ENCODE measurements around the gene GNAT1. TPM values are rescaled to one million over a fixed set of nuclear protein-coding genes. Genes with fewer than 3 reads are reported as not detected.

Gene GNAT1
- total RNA-seq: under 1 TPM in 2 of 6 donors, not detected in 4; 0.10 to 0.40 TPM

DNA sequence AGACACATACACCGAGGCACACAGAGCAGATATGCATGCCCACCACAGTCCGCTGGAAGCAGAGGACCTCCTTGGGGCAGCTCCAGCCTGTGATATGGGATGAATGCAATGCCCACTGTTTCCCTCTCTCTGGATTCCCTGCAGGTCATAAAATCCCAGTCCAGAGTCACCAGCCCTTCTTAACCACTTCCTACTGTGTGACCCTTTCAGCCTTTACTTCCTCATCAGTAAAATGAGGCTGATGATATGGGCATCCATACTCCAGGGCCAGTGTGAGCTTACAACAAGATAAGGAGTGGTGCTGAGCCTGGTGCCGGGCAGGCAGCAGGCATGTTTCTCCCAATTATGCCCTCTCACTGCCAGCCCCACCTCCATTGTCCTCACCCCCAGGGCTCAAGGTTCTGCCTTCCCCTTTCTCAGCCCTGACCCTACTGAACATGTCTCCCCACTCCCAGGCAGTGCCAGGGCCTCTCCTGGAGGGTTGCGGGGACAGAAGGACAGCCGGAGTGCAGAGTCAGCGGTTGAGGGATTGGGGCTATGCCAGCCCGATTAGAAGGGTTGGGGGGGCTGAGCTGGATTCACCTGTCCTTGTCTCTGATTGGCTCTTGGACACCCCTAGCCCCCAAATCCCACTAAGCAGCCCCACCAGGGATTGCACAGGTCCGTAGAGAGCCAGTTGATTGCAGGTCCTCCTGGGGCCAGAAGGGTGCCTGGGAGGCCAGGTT lies at the start of gene GNAT1:
Gene GNAT1 (plus strand): TSS at position 675 of the 725 bp plus-strand sequence. CDS start 116 bp downstream, outside the sequence.
- H3K27ac ChIP-seq: no peak within 1 kb of the TSS
- ATAC-seq (ENCODE audit: low FRiP score in 2 of 2) (no peak), DNase-seq (no peak)
- H3K4me3 ChIP-seq: no peak within 1 kb of the TSS
- H3K27me3 ChIP-seq: peaks cover 2 to 22% (median 14%) of the 10 kb centered on the region in 4 donors
- H3K9me3 ChIP-seq: no peaks in the 10 kb centered on the region
- peaks cover 12 to 30% (median 21%) of the 10 kb centered on the region in 4 donors for H3K4me1 ChIP-seq
- no peak for TF ChIP-seq POLR2A (IDR thresholded peaks at IDR 0.05)
- TF ChIP-seq, protein P1, sequence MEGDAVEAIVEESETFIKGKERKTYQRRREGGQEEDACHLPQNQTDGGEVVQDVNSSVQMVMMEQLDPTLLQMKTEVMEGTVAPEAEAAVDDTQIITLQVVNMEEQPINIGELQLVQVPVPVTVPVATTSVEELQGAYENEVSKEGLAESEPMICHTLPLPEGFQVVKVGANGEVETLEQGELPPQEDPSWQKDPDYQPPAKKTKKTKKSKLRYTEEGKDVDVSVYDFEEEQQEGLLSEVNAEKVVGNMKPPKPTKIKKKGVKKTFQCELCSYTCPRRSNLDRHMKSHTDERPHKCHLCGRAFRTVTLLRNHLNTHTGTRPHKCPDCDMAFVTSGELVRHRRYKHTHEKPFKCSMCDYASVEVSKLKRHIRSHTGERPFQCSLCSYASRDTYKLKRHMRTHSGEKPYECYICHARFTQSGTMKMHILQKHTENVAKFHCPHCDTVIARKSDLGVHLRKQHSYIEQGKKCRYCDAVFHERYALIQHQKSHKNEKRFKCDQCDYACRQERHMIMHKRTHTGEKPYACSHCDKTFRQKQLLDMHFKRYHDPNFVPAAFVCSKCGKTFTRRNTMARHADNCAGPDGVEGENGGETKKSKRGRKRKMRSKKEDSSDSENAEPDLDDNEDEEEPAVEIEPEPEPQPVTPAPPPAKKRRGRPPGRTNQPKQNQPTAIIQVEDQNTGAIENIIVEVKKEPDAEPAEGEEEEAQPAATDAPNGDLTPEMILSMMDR (IDR thresholded peaks at IDR 0.05): no peak
- TF ChIP-seq POLR2AphosphoS5 (IDR thresholded peaks at IDR 0.05): no peak
- TF ChIP-seq EP300 (IDR thresholded peaks at IDR 0.05): no peak
- 60 to 66% methylated on average over 4 to 8 of the region's 8 CpGs for WGBS, 2 donors
- H3K36me3 ChIP-seq: peaks cover 0 to 26% (median 9%) of the 10 kb centered on the region in 4 donors

DNA sequence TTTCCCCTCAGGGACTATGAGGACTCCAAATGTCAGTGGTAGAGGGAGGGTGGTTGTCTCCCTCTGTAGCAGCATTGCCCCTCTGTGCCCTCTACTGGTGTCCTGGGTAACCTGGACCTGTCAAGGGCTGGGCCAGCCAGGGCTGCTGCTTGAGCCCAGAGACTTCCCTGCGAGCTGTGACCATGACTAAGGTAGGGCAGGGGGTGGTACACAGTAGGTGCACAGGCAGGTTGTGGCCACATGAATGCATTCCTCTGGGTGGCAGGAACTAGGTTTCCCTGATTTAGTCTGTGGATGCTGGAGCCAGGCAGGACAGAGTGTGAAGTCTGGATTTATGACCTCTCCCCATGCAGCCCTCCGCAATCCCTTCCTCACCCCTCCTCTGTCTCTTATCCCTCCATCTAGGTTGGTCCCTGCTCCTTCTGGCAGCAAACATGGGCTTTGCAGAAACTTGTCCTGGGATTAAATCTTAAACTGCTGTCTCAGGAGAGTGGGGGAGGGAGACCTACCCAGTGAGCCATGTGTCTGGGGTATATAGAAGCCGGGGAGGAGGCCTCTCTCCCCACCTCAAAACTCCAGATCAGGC lies 45.0 kb upstream of the GNAT1 start:
- DNase-seq (no peak), ATAC-seq (ENCODE audit: low FRiP score in 2 of 2) (no peak)
- Histone ChIP-seq H3K4me3 (no peak overlapping the region), H3K4me1 (peaks cover 0 to 11% (median 7%) of the 10 kb centered on the region in 4 donors), H3K36me3 (no peaks in the 10 kb centered on the region), H3K9me3 (no peaks in the 10 kb centered on the region), H3K27ac (no peak overlapping the region), H3K27me3 (no peaks in the 10 kb centered on the region)
- 84 to 86% methylated on average over 3 of the region's 3 CpGs for WGBS, 2 donors
- TF ChIP-seq EP300 (IDR thresholded peaks at IDR 0.05) (no peak), POLR2AphosphoS5 (IDR thresholded peaks at IDR 0.05) (no peak), POLR2A (IDR thresholded peaks at IDR 0.05) (no peak)
- TF ChIP-seq, protein P1 (IDR thresholded peaks at IDR 0.05): no peak

DNA sequence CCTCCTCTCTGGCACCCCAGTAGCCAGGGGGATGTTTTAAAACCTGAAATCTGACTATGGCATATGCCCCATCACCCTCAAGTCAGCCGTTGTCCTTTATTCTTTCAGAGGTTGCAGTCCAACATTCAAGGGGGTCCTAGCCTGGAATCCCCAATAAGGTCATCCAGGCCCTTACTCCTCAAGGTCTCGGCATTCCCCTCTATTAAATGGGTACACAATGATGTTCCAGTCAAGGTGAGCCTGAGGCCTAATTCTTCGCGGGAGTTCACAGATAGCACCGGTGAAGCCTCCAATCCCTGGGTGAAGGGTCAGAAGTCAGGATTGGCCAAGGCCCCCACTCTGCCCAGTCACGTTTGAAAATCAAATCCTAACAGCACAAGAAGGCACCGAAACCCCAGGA lies 44.4 kb upstream of the GNAT1 start:
- Histone ChIP-seq H3K4me1 (peaks cover 0 to 11% (median 7%) of the 10 kb centered on the region in 4 donors), H3K36me3 (no peaks in the 10 kb centered on the region), H3K9me3 (no peaks in the 10 kb centered on the region), H3K27me3 (no peaks in the 10 kb centered on the region), H3K27ac (no peak overlapping the region), H3K4me3 (no peak overlapping the region)
- TF ChIP-seq POLR2A (IDR thresholded peaks at IDR 0.05) (no peak), EP300 (IDR thresholded peaks at IDR 0.05) (no peak), POLR2AphosphoS5 (IDR thresholded peaks at IDR 0.05) (no peak)
- DNase-seq (no peak), ATAC-seq (ENCODE audit: low FRiP score in 2 of 2) (no peak)
- WGBS, 2 donors: 95 to 97% methylated on average over 6 to 7 of the region's 7 CpGs

DNA sequence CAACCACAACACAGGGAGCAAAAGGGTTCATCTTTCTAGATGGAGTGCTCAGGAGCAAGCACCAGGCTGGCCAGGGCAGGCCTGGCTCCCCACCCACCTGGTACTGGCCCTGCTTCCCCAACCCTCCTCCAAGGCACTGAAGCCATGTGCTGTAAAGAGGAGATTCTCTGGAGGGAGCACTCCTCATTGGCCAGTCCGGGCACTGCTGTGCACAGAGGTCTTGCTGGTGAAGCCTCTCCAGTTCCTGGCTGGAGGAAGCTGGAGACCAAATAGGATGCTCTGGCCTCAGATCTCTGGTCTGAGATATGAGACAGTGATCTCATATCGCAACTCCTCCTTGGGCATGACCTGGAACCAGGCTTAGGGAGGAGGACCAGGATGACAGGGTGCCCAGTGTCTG lies 44.0 kb upstream of the GNAT1 start:
- WGBS, 2 donors: 83 to 84% methylated on average over 2 of the region's 2 CpGs
- Histone ChIP-seq H3K27me3 (no peaks in the 10 kb centered on the region), H3K9me3 (no peaks in the 10 kb centered on the region), H3K36me3 (no peaks in the 10 kb centered on the region), H3K27ac (no peak overlapping the region), H3K4me3 (no peak overlapping the region), H3K4me1 (peaks cover 0 to 11% (median 7%) of the 10 kb centered on the region in 4 donors)
- TF ChIP-seq EP300 (IDR thresholded peaks at IDR 0.05) (no peak), POLR2AphosphoS5 (IDR thresholded peaks at IDR 0.05) (no peak), POLR2A (IDR thresholded peaks at IDR 0.05) (no peak)
- TF ChIP-seq, protein P1 (IDR thresholded peaks at IDR 0.05): no peak
- ATAC-seq (ENCODE audit: low FRiP score in 2 of 2) (no peak), DNase-seq (no peak)

DNA sequence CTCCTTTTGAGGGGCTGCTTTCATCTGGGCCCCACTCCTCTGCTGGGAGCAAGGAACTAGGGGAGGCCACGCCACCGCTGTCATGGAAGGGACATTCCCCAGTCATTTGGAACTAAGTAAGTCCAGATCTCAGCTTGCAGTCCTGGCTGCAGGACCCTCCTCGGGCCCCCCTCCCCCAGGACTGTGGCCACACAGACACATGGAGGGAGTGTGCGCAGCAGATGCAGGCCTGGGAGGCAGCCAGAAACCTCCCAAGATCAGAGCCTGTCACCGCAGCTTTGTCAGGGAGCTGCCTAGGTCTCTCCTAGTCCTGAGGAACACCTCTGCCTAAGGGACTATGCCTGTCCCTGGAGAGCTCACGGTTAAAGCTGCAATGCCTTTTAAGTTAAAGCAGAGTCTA lies 43.5 kb upstream of the GNAT1 start:
- TF ChIP-seq, protein P1 (IDR thresholded peaks at IDR 0.05): no peak
- TF ChIP-seq POLR2A (IDR thresholded peaks at IDR 0.05) (no peak), EP300 (IDR thresholded peaks at IDR 0.05) (no peak), POLR2AphosphoS5 (IDR thresholded peaks at IDR 0.05) (no peak)

More for the DNA sequence above, 43.5 kb upstream of the GNAT1 start:
- H3K27ac ChIP-seq: no peak overlapping the region
- H3K4me1 ChIP-seq: peaks cover 0 to 11% (median 7%) of the 10 kb centered on the region in 4 donors
- no peaks in the 10 kb centered on the region for H3K27me3 ChIP-seq
- 72 to 78% methylated on average over 5 to 6 of the region's 6 CpGs for WGBS, 2 donors
- no peaks in the 10 kb centered on the region for H3K36me3 ChIP-seq
- ATAC-seq (ENCODE audit: low FRiP score in 2 of 2) (no peak), DNase-seq (peak in 1 of 2 donors; percentile 21)
- no peaks in the 10 kb centered on the region for H3K9me3 ChIP-seq
- H3K4me3 ChIP-seq: no peak overlapping the region

Measured in upper lobe of left lung (tissue), 6 donors.